Activated B cell treated with CpG ODN at 0.5 μM for 24 hours (primary cell): Measurements from ENCODE around the gene ZCCHC14. TPM values are rescaled to one million over a fixed set of nuclear protein-coding genes. Genes with fewer than 3 reads are reported as not detected.
"Not testable (repeated sequence)": the region's sequence is repeated elsewhere in the genome, so short reads cannot be mapped to it uniquely, and the experiment has no call there.

Source experiments
- ATAC-seq: fragments of 200-7000 bp; cut with Tn5 transposase; one replicate; pipeline ENCODE4 v1.10.0; 2021; ENCODE audit warnings: low read depth, mild to moderate bottlenecking, moderate library complexity
- CTCF ChIA-PET: fragments of 350-600 bp; sonication (Branson Sonifier 250); formaldehyde crosslinking; loops from one replicate; lab custom pipeline; 2021; ENCODE audit warnings: antibody characterized with exemption; lab: Charles Lee
- POLR2A ChIA-PET: fragments of 350-600 bp; sonication (Branson Sonifier 250); formaldehyde crosslinking; loops from one replicate; lab custom pipeline; 2021; ENCODE audit warnings: antibody characterized with exemption; lab: Charles Lee
- DNase-seq: peaks from one replicate; pipeline ENCODE4 v3.0.0; 2022
- H3K27ac Mint-ChIP-seq: one replicate; pipeline ENCODE4 v1.8.0; 2020; ENCODE audit warnings: mixed read lengths
- H3K27me3 Mint-ChIP-seq: one replicate; pipeline ENCODE4 v1.8.0; 2021; ENCODE audit warnings: mixed read lengths
- H3K36me3 Mint-ChIP-seq: one replicate; pipeline ENCODE4 v1.8.0; 2021; ENCODE audit warnings: low read depth, mixed read lengths
- H3K4me1 Mint-ChIP-seq: one replicate; pipeline ENCODE4 v1.8.0; 2021; ENCODE audit warnings: mixed read lengths
- H3K4me3 Mint-ChIP-seq: one replicate; pipeline ENCODE4 v1.8.0; 2020; ENCODE audit warnings: mild to moderate bottlenecking, mixed read lengths
- H3K9me3 Mint-ChIP-seq: one replicate; pipeline ENCODE4 v1.8.0; 2020; ENCODE audit warnings: mixed read lengths
- intact Hi-C: fragments of 100-400 bp; cut with micrococcal nuclease; formaldehyde crosslinking; loops from one replicate; pipeline ENCODE4 v1.15.1; 2024
- total RNA-seq: library from RNA; stranded (reverse); gene quantifications from 2 replicates; pipeline ENCODE4 v1.2.3, GENCODE V29; 2022
- TF ChIP-seq, protein P1 (sequence below): fragments of 200-600 bp; IDR thresholded peaks from one replicate; pipeline ENCODE4 v1.8.0; 2022; ENCODE audit warnings: antibody characterized with exemption, mild to moderate bottlenecking

Gene ZCCHC14
- total RNA-seq, 1 donor from 2014 or later, result 3.8 TPM

DNA sequence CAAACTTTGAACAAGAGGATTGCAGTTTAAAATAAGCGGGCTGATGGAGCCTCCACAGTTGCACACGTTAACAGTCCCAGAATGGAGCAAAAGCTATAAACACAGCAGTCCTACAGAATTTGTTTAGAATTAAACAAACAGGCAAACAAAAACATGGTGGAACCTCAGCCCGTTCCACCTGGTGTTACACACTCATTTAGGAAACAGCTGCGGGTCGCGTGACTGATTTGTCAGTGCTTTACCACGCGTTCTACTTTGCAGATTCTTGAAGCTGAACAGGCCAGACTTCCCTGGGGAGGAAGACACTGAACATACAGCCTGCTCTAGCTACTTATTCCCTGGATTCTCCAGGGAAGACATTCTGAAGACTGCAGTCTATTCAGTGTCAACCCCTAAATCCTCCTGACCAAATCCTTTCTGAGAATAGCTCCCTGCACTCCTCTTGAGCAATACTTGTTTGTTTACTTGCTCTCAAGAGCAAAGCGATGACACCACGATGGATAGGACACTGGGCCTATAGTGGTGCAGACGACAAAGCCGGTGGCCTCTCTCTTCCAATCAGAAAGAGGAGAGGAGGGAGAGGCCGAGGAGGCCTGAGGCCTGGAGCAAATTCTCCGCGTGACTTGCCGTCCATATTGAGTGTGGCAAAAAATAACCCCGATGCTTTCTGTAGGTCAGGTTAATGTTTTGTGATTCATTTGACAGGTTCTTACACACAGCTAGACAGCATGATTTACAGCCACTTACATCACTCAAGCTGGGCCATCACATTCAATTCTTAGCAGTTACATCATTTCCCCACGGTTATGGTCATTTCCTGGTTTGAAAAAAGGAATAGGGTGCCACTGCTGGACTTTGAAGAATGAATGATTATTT, 104.6 kb downstream of the ZCCHC14 start:
- Mint-ChIP-seq H3K4me3 (peak overlapping the region; percentile 70), H3K4me1 (peaks cover 52% of the 10 kb centered on the region), H3K36me3 (peaks cover 8% of the 10 kb centered on the region), H3K27me3 (peaks cover 2% of the 10 kb centered on the region), H3K27ac (peak overlapping the region; percentile 98), H3K9me3 (no peaks in the 10 kb centered on the region)
- DNase-seq (peak; percentile 59), ATAC-seq (peak; percentile 62)
- ChIA-PET POLR2A (interaction anchor here (0.6 to 1.5 kb wide), 7 partner anchors 9 to 1632 kb away, joined by 3 to 11 read pairs (median 4); partner anchors contain the start of genes C16orf95 and KLHDC4), CTCF (interaction anchor here (1.3 to 1.5 kb wide), 3 partner anchors 64 to 248 kb away, joined by 4 to 8 read pairs (median 6); partner anchors contain the start of gene C16orf95)
- intact Hi-C loops, result loop anchor here (1.0 to 10.0 kb wide), 8 partner anchors 71 to 1833 kb away; partner anchors contain the start of genes BANP, C16orf74, C16orf95 and GSE1
- TF ChIP-seq, protein P1, sequence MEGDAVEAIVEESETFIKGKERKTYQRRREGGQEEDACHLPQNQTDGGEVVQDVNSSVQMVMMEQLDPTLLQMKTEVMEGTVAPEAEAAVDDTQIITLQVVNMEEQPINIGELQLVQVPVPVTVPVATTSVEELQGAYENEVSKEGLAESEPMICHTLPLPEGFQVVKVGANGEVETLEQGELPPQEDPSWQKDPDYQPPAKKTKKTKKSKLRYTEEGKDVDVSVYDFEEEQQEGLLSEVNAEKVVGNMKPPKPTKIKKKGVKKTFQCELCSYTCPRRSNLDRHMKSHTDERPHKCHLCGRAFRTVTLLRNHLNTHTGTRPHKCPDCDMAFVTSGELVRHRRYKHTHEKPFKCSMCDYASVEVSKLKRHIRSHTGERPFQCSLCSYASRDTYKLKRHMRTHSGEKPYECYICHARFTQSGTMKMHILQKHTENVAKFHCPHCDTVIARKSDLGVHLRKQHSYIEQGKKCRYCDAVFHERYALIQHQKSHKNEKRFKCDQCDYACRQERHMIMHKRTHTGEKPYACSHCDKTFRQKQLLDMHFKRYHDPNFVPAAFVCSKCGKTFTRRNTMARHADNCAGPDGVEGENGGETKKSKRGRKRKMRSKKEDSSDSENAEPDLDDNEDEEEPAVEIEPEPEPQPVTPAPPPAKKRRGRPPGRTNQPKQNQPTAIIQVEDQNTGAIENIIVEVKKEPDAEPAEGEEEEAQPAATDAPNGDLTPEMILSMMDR, result no peak

DNA sequence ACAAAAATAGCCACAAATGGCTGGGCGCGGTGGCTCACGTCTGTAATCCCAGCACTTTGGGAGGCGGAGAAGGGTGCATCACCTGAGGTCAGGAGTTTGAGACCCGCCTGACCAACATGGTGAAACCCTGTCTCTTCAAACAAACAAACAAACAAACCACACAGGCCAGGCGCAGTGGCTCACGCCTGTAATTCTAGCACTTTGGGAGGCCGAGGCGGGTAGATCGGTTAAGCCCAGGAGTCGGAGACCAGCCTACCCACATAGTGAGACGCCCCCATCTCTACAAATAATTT, 108.0 kb downstream of the ZCCHC14 start:
- not testable (repeated sequence) for H3K27me3 Mint-ChIP-seq, DNase-seq, H3K9me3 Mint-ChIP-seq, ATAC-seq, H3K36me3 Mint-ChIP-seq
- ChIA-PET POLR2A (interaction anchor here (3.1 to 3.8 kb wide), 2 partner anchors 9 to 67 kb away, joined by 41 to 48 read pairs; partner anchors contain the start of genes C16orf95 and MAP1LC3B), CTCF (interaction anchor here (0.9 to 3.5 kb wide), 3 partner anchors 10 to 251 kb away, joined by 3 to 21 read pairs (median 11); partner anchors contain the start of gene C16orf95)
- intact Hi-C loops, result loop anchor here (1.0 to 10.0 kb wide), 6 partner anchors 7 to 1830 kb away; partner anchors contain the start of genes C16orf74, GSE1, IL17C and MAP1LC3B
- H3K4me3 Mint-ChIP-seq, result peak overlapping the region; percentile 89
- H3K4me1 Mint-ChIP-seq, result peaks cover 66% of the 10 kb centered on the region
- peak overlapping the region; percentile 83 for H3K27ac Mint-ChIP-seq

DNA sequence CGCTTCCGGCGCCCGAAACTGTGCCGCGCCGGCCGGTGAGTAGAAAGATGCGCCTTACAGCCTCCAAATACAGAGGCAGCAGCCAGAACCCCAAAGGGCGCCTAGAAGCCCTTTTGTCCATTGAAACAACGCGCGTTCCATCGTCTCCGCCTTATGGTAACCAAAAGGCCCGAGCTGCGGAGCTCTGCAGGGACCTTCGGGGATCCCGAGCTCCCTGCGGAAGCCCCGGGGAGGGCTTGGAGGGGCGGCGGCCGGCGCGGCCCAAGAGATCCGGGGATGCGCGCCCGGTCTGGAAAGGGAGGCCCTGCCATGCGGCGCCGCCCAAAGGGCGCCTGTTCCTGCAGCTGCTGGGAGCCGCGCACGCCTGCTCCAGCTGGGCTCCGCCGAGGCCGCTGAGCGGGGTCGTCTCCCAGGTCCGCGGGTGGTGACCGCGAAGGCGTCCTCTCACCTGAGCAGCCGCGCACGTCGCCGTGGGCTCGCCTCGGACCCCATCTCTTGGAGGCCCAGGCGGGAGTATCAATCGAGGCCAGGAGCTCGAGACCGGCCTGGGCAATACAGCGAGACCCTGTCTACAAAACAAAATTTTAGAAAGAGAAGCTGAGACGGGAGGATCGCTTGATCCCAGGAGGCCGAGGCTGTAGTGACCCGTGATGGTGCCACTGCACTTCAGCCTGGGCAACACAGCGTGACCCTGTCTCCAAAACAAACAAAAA, 108.5 kb downstream of the ZCCHC14 start:
- H3K27me3 Mint-ChIP-seq, result peaks cover 2% of the 10 kb centered on the region
- peak overlapping the region; percentile 89 for H3K4me3 Mint-ChIP-seq
- intact Hi-C loops, result loop anchor here (1.0 to 10.0 kb wide), 6 partner anchors 8 to 1830 kb away; partner anchors contain the start of genes C16orf74, GSE1, IL17C and MAP1LC3B
- H3K27ac Mint-ChIP-seq, result peak overlapping the region; percentile 96
- H3K9me3 Mint-ChIP-seq, result no peaks in the 10 kb centered on the region
- ChIA-PET CTCF (interaction anchor here (0.9 to 3.5 kb wide), 4 partner anchors 8 to 251 kb away, joined by 3 to 21 read pairs (median 8); partner anchors contain the start of genes C16orf95 and MAP1LC3B), POLR2A (interaction anchor here (0.7 to 3.8 kb wide), 9 partner anchors 10 to 779 kb away, joined by 3 to 48 read pairs (median 3); partner anchors contain the start of genes C16orf95 and MAP1LC3B)
- peaks cover 64% of the 10 kb centered on the region for H3K4me1 Mint-ChIP-seq
- DNase-seq (no peak), ATAC-seq (no peak)
- peaks cover 3% of the 10 kb centered on the region for H3K36me3 Mint-ChIP-seq
- TF ChIP-seq, protein P1, result no peak

DNA sequence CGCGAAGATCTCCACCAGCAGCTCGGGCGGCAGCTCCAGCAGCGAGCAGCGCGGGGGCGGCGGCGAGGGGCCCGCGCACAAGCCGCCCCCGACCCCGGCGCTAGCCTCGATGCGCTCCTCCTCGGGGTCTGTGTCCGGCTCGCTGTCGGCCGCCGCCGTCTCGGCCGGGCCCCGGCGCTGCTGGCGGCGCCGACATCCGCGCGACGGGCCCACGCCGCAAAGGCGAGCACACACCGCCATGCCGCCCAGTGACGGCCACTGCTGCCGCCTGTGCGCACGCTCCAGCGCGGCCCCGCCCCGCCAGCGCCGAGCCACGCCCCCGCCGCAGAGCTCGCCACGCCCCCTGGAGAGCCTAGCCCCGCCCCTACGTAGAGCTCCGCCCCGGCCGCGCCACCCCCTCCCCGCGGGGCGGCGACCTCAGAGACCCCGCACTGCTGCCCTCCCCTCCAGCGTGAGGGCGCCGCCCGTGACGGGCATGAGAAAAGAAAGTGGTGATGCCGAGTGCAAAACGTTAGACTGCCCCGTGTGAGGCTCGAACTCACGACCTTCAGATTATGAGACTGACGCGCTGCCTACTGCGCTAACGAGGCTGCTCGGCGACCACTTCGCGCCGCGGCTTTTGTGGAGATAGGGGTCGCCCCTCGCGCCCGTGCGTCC, 109.2 kb downstream of the ZCCHC14 start, which contains the start of gene FBXO31:
Gene FBXO31, minus strand, starts transcription at position 272 of the 657 bp plus-strand sequence. Its CDS starts 32 bp downstream, at position 240.
- Mint-ChIP-seq H3K27ac (peak within 1 kb of the TSS; percentile 96), H3K4me3 (peak within 1 kb of the TSS; percentile 89), H3K4me1 (peaks cover 65% of the 10 kb centered on the region), H3K9me3 (no peaks in the 10 kb centered on the region), H3K36me3 (peaks cover 3% of the 10 kb centered on the region), H3K27me3 (peaks cover 2% of the 10 kb centered on the region)
- TF ChIP-seq, protein P1, result no peak
- ChIA-PET CTCF (interaction anchor here (0.9 to 3.5 kb wide), 5 partner anchors 9 to 252 kb away, joined by 3 to 21 read pairs (median 6); partner anchors contain the start of genes C16orf95 and MAP1LC3B), POLR2A (interaction anchor here (0.6 to 3.8 kb wide), 16 partner anchors 10 to 1401 kb away, joined by 3 to 48 read pairs (median 3); partner anchors contain the start of genes C16orf95 and MAP1LC3B)
- peak; percentile 65 for ATAC-seq
- intact Hi-C loops, result loop anchor here (1.0 to 10.0 kb wide), 8 partner anchors 9 to 1829 kb away; partner anchors contain the start of genes C16orf74, C16orf95, GSE1 and IL17C
- peak; percentile 95 for DNase-seq
